ENCODE measurements around the gene STX10.

- TF ChIP-seq USF1 (CRISPR knock-in tag; IDR thresholded peaks at IDR 0.05) (no peak), ZNF423 (CRISPR knock-in tag; IDR thresholded peaks at IDR 0.05) (no peak), CTCF (IDR thresholded peaks at IDR 0.05) (no peak), NR2C2 (CRISPR knock-in tag; IDR thresholded peaks at IDR 0.05) (no peak), SP1 (CRISPR knock-in tag; conservative IDR thresholded peaks at IDR 0.05) (no peak; the same call in 1 of the 2 replicates), ZNF219 (CRISPR knock-in tag; IDR thresholded peaks at IDR 0.05; ENCODE audit: borderline replicate concordance) (no peak), IRF1 (CRISPR knock-in tag; IDR thresholded peaks at IDR 0.05) (no peak), ATF1 (CRISPR knock-in tag; IDR thresholded peaks at IDR 0.05) (no peak), ESRRA (CRISPR knock-in tag; IDR thresholded peaks at IDR 0.05; ENCODE audit: borderline replicate concordance) (no peak), ZNF281 (CRISPR knock-in tag; IDR thresholded peaks at IDR 0.05) (no peak), E2F5 (CRISPR knock-in tag; IDR thresholded peaks at IDR 0.05) (no peak), NR3C1 (CRISPR knock-in tag; conservative IDR thresholded peaks at IDR 0.05; ENCODE audit: low read depth) (no peak)
Measured at GRCh38 chr19:13094771-13095392, 55.3 kb downstream of the STX10 start.

All from WTC11 (cell line).